ENCODE results near the gene SERINC3. TPM values are rescaled to one million over a fixed set of nuclear protein-coding genes. Genes with fewer than 3 reads are reported as not detected.

Gene SERINC3
- total and polyA plus RNA-seq, 2 experiments from 2014 or later = 18.1 to 33.0 TPM

- TF ChIP-seq ZNF462 (CRISPR knock-in tag; IDR thresholded peaks at IDR 0.05) (no peak), NANOG (IDR thresholded peaks at IDR 0.05; ENCODE audit: borderline replicate concordance) (no peak), ZNF114 (CRISPR knock-in tag; IDR thresholded peaks at IDR 0.05) (no peak), ETS1 (IDR thresholded peaks at IDR 0.05) (no peak), ZNF331 (CRISPR knock-in tag; IDR thresholded peaks at IDR 0.05; ENCODE audit: low read depth) (no peak), EZH2 (IDR thresholded peaks at IDR 0.05; ENCODE audit: low read depth, unreplicated experiment) (no peak)
Observed at GRCh38 chr20:44566811-44567210, 44.9 kb upstream of the SERINC3 start (continued).

GRCh38 chr20:44566018-44566417 lies 44.1 kb upstream of the SERINC3 start:
- no peaks in the 10 kb centered on the region for H3K36me3 ChIP-seq (ENCODE audit: insufficient read depth)
- H3K27ac Mint-ChIP-seq = no peak overlapping the region
- no peaks in the 10 kb centered on the region for H3F3A ChIP-seq (replicated peaks; ENCODE audit: low read depth)
- DNase-seq (ENCODE audit: low spot score) = no peak
- no peak overlapping the region for H2AFZ ChIP-seq
- H3K9me2 ChIP-seq (ENCODE audit: insufficient read depth) = no peaks in the 10 kb centered on the region
- H3K4me3 Mint-ChIP-seq = no peak overlapping the region
- 0 out of 2 replicates have a peak, but pooled peaks cover 5% of the 10 kb centered on the region for H3K79me2 ChIP-seq (replicated peaks; ENCODE audit: insufficient read depth)
- no peak for ATAC-seq
- H3K27me3 Mint-ChIP-seq (ENCODE audit: insufficient read depth, low read depth, poor library complexity) = no peaks in the 10 kb centered on the region
- H3K4me1 ChIP-seq (ENCODE audit: insufficient read depth) = no peaks in the 10 kb centered on the region
- H3K4me1 Mint-ChIP-seq = no peaks in the 10 kb centered on the region
- H3K4me2 ChIP-seq = no peak overlapping the region
- H3K9me3 Mint-ChIP-seq = no peaks in the 10 kb centered on the region
- H3K36me3 Mint-ChIP-seq (ENCODE audit: low read depth) = no peaks in the 10 kb centered on the region
- no peak overlapping the region for H3K27ac ChIP-seq (ENCODE audit: low read depth)
- no peaks in the 10 kb centered on the region for H3K27me3 ChIP-seq (ENCODE audit: insufficient read depth)
- H4K20me1 ChIP-seq (replicated peaks; ENCODE audit: insufficient read depth) = no peaks in the 10 kb centered on the region
- H3K4me3 ChIP-seq = no peak overlapping the region
- TF ChIP-seq CTCF (conservative IDR thresholded peaks at IDR 0.05; ENCODE audit: low read depth in 2 of 2) (no peak), REST (IDR thresholded peaks at IDR 0.05; ENCODE audit: unreplicated experiment) (no peak), JUNB (IDR thresholded peaks at IDR 0.05; ENCODE audit: unreplicated experiment) (no peak), ETS1 (IDR thresholded peaks at IDR 0.05) (no peak), ZNF114 (CRISPR knock-in tag; IDR thresholded peaks at IDR 0.05) (no peak), ZNF331 (CRISPR knock-in tag; IDR thresholded peaks at IDR 0.05; ENCODE audit: low read depth) (no peak), EZH2 (IDR thresholded peaks at IDR 0.05; ENCODE audit: low read depth, unreplicated experiment) (no peak), STAT1 (IDR thresholded peaks at IDR 0.05; ENCODE audit: unreplicated experiment) (no peak), NANOG (IDR thresholded peaks at IDR 0.05; ENCODE audit: borderline replicate concordance) (no peak), POLR2AphosphoS5 (IDR thresholded peaks at IDR 0.05; ENCODE audit: low read depth) (no peak)

All from GM23338 (cell line).